Stomach (tissue), 9 donors: ENCODE data around the gene XXYLT1. TPM values are rescaled to one million over a fixed set of nuclear protein-coding genes. Genes with fewer than 3 reads are reported as not detected.

Experiments
- DNase-seq, 2 donors: peaks; one replicate each; pipeline versions ENCODE4 v3.0.0 to v3.0.0-alpha.2; 2013 to 2019
- H3K27ac ChIP-seq, 5 donors: fragments of 200-600 bp in 4 of 5; sonication (generic) in 4 of 5; one replicate each; pipeline ENCODE4 v1.5.1; 2013 to 2019; ENCODE audit warnings: mild to moderate bottlenecking in 1 of 5, moderate library complexity in 1 of 5
- H3K27me3 ChIP-seq, 3 donors: fragments of 200-600 bp; sonication (generic); one replicate each; pipeline ENCODE4 v1.5.1; 2017 to 2019; ENCODE audit warnings: mixed run types in 1 of 3
- H3K36me3 ChIP-seq, 4 donors: fragments of 200-600 bp; sonication (generic); 1 replicate in 3 of 4; 2 replicates in 1 of 4; pipeline ENCODE4 v1.5.1; 2016 to 2019
- H3K4me1 ChIP-seq, 4 donors: fragments of 200-600 bp; sonication (generic); one replicate each; pipeline ENCODE4 v1.5.1; 2016 to 2019
- H3K4me3 ChIP-seq, 4 donors: fragments of 200-600 bp; sonication (generic) in 3 of 4; one replicate each; pipeline ENCODE4 v1.5.1; 2016 to 2019; ENCODE audit warnings: mild to moderate bottlenecking in 1 of 4
- H3K9me3 ChIP-seq, 4 donors: fragments of 200-600 bp; sonication (generic); one replicate each; pipeline ENCODE4 v1.5.1; 2016 to 2019
- CTCF ChIP-seq, 7 experiments: fragments of 450-650 bp in 4 of 7; fragments of 200-600 bp in 3 of 7; sonication (generic) in 3 of 7; IDR thresholded peaks; one replicate each; pipeline ENCODE4 v1.5.1; 2016 to 2019; ENCODE audit warnings: antibody characterized with exemption in 7 of 7, control low read depth in 2 of 7, mild to moderate bottlenecking in 1 of 7
- EP300 ChIP-seq: sonication (generic); formaldehyde crosslinking; IDR thresholded peaks from one replicate; pipeline ENCODE4 v1.6.1; 2017; ENCODE audit warnings: antibody characterized with exemption
- POLR2A ChIP-seq, 4 donors: fragments of 450-650 bp; IDR thresholded peaks; one replicate each; pipeline ENCODE4 v1.6.1; 2016; ENCODE audit warnings: antibody characterized with exemption in 4 of 4, control low read depth in 2 of 4, mild to moderate bottlenecking in 1 of 4, moderate library complexity in 1 of 4
- POLR2AphosphoS5 ChIP-seq, 3 donors: sonication (generic); formaldehyde crosslinking; IDR thresholded peaks; one replicate each; pipeline ENCODE4 v1.6.1; 2016; ENCODE audit warnings: antibody characterized with exemption in 3 of 3
- WGBS, 5 donors: extraction: QIAGEN DNeasy Blood & Tissue Kit in 3 of 5; methylation state at CpG; one replicate each; pipeline versions ENCODE4 v1.1.5 to v1.1.7; 2013 to 2018; 5-methylcytosine and 5-hydroxymethylcytosine counted together
- intact Hi-C: fragments of 100-400 bp; cut with DNase I; formaldehyde crosslinking; loops from one replicate; pipeline ENCODE4 v1.15.1; 2023; ENCODE audit warnings: low total_unique reads
- polyA plus RNA-seq, 3 donors: library from polyadenylated mRNA; stranded (reverse); fragments of 200-250 nt; gene quantifications; one replicate each; pipeline ENCODE4 v1.2.3, GENCODE V29; 2013
- total RNA-seq, 5 donors: library from RNA; depleted of rRNA; stranded (reverse); fragments of >200 nt; gene quantifications; one replicate each; pipeline versions ENCODE4 v1.1.0 to v1.2.3, GENCODE V29; 2014 to 2016
- donor health status: healthy with polysubstance abuse.
- donor health status: Bipolar disorder and iron deficiency.
- donor health status: healthy.

XXYLT1 gene
- total and polyA plus RNA-seq, 8 donors = 2.1 to 41.5 (median 11.4) TPM; not detected in 1

GRCh38 chr3:195240171-195240701, 30.7 kb downstream of the XXYLT1 start:
- peak in 1 of 3 donors; percentile 56 for TF ChIP-seq POLR2AphosphoS5 (IDR thresholded peaks at IDR 0.05)
- TF ChIP-seq POLR2A (IDR thresholded peaks at IDR 0.05) = no peak
- peak; percentile 45 for TF ChIP-seq EP300
- no peak for TF ChIP-seq CTCF (IDR thresholded peaks at IDR 0.05)
- WGBS, 5 donors = 47 to 85% (median 78%) methylated on average over 15 of the region's 15 CpGs
- H3K4me3 ChIP-seq = no peak overlapping the region
- no peaks in the 10 kb centered on the region for H3K36me3 ChIP-seq
- peak overlapping the region in 3 of 5 donors; percentile 36 to 92 (median 67) for H3K27ac ChIP-seq
- H3K27me3 ChIP-seq = no peaks in the 10 kb centered on the region
- peaks cover 0 to 5% (median 0%) of the 10 kb centered on the region in 4 donors for H3K9me3 ChIP-seq
- no peak for DNase-seq
- peaks cover 0 to 31% (median 19%) of the 10 kb centered on the region in 4 donors for H3K4me1 ChIP-seq
- intact Hi-C loops = no loop called here

- 81 to 97% (median 87%) methylated on average over 3 of the region's 3 CpGs for WGBS, 5 donors
- DNase-seq = no peak
- TF ChIP-seq POLR2A (IDR thresholded peaks at IDR 0.05) = no peak
- TF ChIP-seq POLR2AphosphoS5 (IDR thresholded peaks at IDR 0.05) = no peak
- no peak for TF ChIP-seq CTCF (IDR thresholded peaks at IDR 0.05)
- no peak for TF ChIP-seq EP300
Measured at GRCh38 chr3:195239121-195239520, 31.8 kb downstream of the XXYLT1 start.

GRCh38 chr3:195238586-195239118, 32.3 kb downstream of the XXYLT1 start:
- peak overlapping the region in 4 of 5 donors; percentile 67 to 92 (median 76) for H3K27ac ChIP-seq

More at GRCh38 chr3:195239121-195239520, 31.8 kb downstream of the XXYLT1 start:
- H3K9me3 ChIP-seq = peaks cover 0 to 5% (median 0%) of the 10 kb centered on the region in 4 donors
- no peaks in the 10 kb centered on the region for H3K27me3 ChIP-seq
- intact Hi-C loops = no loop called here
- H3K4me1 ChIP-seq = peaks cover 0 to 31% (median 19%) of the 10 kb centered on the region in 4 donors
- H3K36me3 ChIP-seq = no peaks in the 10 kb centered on the region
- peak overlapping the region in 4 of 5 donors; percentile 36 to 92 (median 70) for H3K27ac ChIP-seq
- no peak overlapping the region for H3K4me3 ChIP-seq

GRCh38 chr3:195238081-195238571, 32.8 kb downstream of the XXYLT1 start:
- DNase-seq = no peak
- H3K4me1 ChIP-seq = peaks cover 0 to 31% (median 19%) of the 10 kb centered on the region in 4 donors
- peak overlapping the region in 4 of 5 donors; percentile 67 to 92 (median 76) for H3K27ac ChIP-seq
- H3K36me3 ChIP-seq = no peaks in the 10 kb centered on the region
- peaks cover 0 to 5% (median 0%) of the 10 kb centered on the region in 4 donors for H3K9me3 ChIP-seq
- intact Hi-C loops = no loop called here
- 90 to 97% (median 95%) methylated on average over 12 of the region's 12 CpGs for WGBS, 5 donors
- no peaks in the 10 kb centered on the region for H3K27me3 ChIP-seq
- TF ChIP-seq POLR2AphosphoS5 (IDR thresholded peaks at IDR 0.05) (no peak), CTCF (IDR thresholded peaks at IDR 0.05) (no peak), POLR2A (IDR thresholded peaks at IDR 0.05) (no peak), EP300 (no peak)
- H3K4me3 ChIP-seq = no peak overlapping the region

More at GRCh38 chr3:195238586-195239118, 32.3 kb downstream of the XXYLT1 start:
- TF ChIP-seq CTCF (IDR thresholded peaks at IDR 0.05) (no peak), EP300 (peak; percentile 96), POLR2AphosphoS5 (IDR thresholded peaks at IDR 0.05) (peak; percentile 61 to 82 (median 73))
- no peak overlapping the region for H3K4me3 ChIP-seq
- no peaks in the 10 kb centered on the region for H3K27me3 ChIP-seq
- intact Hi-C loops = no loop called here
- whole genome bisulfite sequencing, 5 donors = 53 to 76% (median 74%) methylated on average over 10 of the region's 10 CpGs
- H3K9me3 ChIP-seq = peaks cover 0 to 5% (median 0%) of the 10 kb centered on the region in 4 donors
- DNase-seq = peak in 1 of 2 donors; percentile 82
- peaks cover 0 to 31% (median 19%) of the 10 kb centered on the region in 4 donors for H3K4me1 ChIP-seq
- H3K36me3 ChIP-seq = no peaks in the 10 kb centered on the region
